Neutrophil (primary cell): ENCODE measurements around the gene ADGRV1.

Experiments used
- H3K27ac ChIP-seq: fragments of 200-600 bp; sonication (generic); 2 replicates; pipeline ENCODE4 v1.5.1; 2016; ENCODE audit warnings: mild to moderate bottlenecking, moderate library complexity
- H3K27me3 ChIP-seq: fragments of 200-600 bp; sonication (generic); 2 replicates; pipeline ENCODE4 v1.6.0; 2016; ENCODE audit warnings: mild to moderate bottlenecking
- H3K36me3 ChIP-seq: fragments of 200-600 bp; sonication (generic); 2 replicates; pipeline ENCODE4 v1.5.1; 2017
- H3K4me1 ChIP-seq, 2 experiments: fragments of 200-600 bp in 1 of 2; sonication (generic) in 1 of 2; 1 replicate in 1 of 2; 2 replicates in 1 of 2; pipeline versions ENCODE4 v1.5.1 to v1.6.1; 2013 to 2016; ENCODE audit warnings: low read depth in 1 of 2, low read length in 1 of 2, mild to moderate bottlenecking in 1 of 2, moderate library complexity in 1 of 2; ENCODE audit not compliant: control insufficient read depth in 1 of 2, insufficient read depth in 1 of 2
- H3K4me3 ChIP-seq, 2 experiments: fragments of 200-600 bp in 1 of 2; sonication (generic) in 1 of 2; 1 replicate in 1 of 2; 2 replicates in 1 of 2; pipeline ENCODE4 v1.5.1; 2013 to 2016; ENCODE audit warnings: low read depth in 1 of 2, low read length in 1 of 2, mild to moderate bottlenecking in 1 of 2, moderate library complexity in 1 of 2
- H3K9me3 ChIP-seq: fragments of 200-600 bp; sonication (generic); 2 replicates; pipeline ENCODE4 v1.5.1; 2016
- TF ChIP-seq, protein P1 (sequence below): fragments of 200-600 bp; sonication (generic); IDR thresholded peaks from 2 replicates; pipeline ENCODE4 v1.5.1; 2016; ENCODE audit warnings: antibody characterized with exemption

ADGRV1 gene

DNA sequence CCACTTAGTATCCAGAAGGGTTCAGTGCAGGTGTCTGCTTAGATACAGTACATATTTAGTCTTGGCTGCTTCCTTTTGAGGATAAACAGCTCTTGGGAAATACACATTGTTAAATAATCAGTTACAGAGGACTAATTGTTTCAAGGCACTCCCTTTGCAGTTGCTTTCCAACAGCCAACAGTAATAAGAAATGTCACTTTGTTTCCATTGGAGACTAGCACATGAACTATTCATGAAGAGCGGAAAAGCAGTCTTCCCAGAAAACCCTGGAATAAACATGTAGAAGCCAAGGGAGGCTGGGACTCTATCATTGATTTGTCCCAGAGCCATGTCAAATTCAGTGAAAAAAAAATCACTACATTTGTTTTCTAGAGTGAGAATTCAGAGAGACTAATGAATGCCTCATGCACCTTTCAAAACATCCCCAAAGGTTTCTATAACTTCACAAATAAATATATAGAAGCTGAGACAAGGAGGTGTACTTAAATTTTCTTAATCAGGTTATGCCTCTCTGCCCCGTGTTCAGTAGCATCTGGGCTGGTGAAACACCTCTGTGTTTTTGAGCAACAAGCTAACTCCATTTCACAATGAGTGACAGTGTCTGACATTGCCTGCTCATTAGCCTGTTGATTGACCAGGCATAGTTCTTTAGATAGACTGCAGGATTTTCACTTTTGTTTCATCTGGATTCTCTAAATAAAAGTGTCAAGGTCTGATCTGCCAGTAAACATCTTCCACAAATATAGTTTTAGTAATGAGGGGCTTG lies 553.1 kb downstream of the ADGRV1 start:
- H3K9me3 ChIP-seq: no peaks in the 10 kb centered on the region
- peak overlapping the region; percentile 67 for H3K27ac ChIP-seq
- no peak overlapping the region for H3K4me3 ChIP-seq
- peaks cover 34 to 35% of the 10 kb centered on the region in 2 experiments for H3K4me1 ChIP-seq
- no peaks in the 10 kb centered on the region for H3K27me3 ChIP-seq
- no peaks in the 10 kb centered on the region for H3K36me3 ChIP-seq
- TF ChIP-seq, protein P1, sequence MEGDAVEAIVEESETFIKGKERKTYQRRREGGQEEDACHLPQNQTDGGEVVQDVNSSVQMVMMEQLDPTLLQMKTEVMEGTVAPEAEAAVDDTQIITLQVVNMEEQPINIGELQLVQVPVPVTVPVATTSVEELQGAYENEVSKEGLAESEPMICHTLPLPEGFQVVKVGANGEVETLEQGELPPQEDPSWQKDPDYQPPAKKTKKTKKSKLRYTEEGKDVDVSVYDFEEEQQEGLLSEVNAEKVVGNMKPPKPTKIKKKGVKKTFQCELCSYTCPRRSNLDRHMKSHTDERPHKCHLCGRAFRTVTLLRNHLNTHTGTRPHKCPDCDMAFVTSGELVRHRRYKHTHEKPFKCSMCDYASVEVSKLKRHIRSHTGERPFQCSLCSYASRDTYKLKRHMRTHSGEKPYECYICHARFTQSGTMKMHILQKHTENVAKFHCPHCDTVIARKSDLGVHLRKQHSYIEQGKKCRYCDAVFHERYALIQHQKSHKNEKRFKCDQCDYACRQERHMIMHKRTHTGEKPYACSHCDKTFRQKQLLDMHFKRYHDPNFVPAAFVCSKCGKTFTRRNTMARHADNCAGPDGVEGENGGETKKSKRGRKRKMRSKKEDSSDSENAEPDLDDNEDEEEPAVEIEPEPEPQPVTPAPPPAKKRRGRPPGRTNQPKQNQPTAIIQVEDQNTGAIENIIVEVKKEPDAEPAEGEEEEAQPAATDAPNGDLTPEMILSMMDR: no peak

DNA sequence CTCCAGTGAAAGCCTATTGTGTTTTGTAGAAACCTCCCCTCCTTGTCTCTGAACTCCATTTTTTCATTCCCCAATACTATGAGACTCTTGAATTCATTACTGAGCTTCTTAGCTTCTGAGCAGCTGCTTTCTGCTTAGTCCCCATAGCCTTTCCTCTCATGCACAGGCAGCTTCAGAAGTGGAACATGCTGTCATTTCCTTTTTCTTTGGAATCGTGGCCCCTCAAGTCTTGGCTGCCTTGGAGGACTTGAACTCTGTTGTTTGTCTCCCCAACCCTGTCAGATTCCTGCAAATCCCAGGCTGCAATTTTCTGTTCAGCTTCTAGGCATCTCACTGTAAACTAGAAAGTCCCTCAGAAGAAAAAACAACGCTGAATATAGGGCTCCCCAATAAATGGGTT lies 556.1 kb downstream of the ADGRV1 start:
- Histone ChIP-seq H3K9me3 (no peaks in the 10 kb centered on the region), H3K36me3 (no peaks in the 10 kb centered on the region), H3K4me1 (peaks cover 39 to 41% of the 10 kb centered on the region in 2 experiments), H3K27ac (peak overlapping the region; percentile 64), H3K4me3 (peak overlapping the region in 1 of 2 experiments; percentile 22), H3K27me3 (no peaks in the 10 kb centered on the region)
- TF ChIP-seq, protein P1: no peak

DNA sequence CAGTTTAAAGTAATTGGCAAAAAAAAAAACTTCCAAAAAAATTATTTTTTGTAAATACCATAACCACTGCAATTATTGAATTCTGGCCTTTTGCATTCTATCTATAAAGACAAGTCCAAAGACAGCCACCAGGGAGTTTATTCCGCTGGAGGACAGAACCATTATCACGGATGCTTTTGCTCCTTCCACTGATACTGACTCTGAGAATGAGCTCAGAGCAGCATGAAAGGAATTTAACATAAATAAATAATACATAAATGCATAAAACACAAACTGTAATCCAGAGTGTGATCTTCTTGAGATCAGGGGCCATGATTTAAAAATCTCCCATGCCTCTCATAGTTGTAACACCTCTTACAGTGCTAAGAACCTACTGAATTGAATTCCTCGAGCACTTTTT lies 559.8 kb downstream of the ADGRV1 start:
- TF ChIP-seq, protein P1: no peak
- Histone ChIP-seq H3K4me3 (no peak overlapping the region), H3K36me3 (no peaks in the 10 kb centered on the region), H3K4me1 (peaks cover 34 to 37% of the 10 kb centered on the region in 2 experiments), H3K9me3 (no peaks in the 10 kb centered on the region), H3K27me3 (no peaks in the 10 kb centered on the region), H3K27ac (no peak overlapping the region)

DNA sequence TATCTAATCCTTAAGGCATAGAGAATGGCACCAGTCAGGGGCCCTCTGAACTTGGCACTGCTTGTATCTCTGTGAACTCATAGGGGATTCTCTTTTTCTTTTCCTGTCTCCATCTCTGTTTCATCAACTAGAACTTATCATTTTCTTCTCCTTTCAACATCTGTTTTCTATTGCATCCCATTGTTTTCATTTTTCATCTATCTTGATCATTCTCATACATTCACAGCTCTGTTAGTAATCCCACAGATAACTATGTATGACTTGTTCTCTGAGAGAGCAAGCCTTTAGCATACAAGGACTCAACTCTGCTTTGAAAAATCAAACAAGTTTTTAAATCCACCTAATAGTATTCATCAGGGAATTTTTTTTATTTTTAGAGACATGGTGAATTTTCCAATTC lies 560.2 kb downstream of the ADGRV1 start:
- Histone ChIP-seq H3K27ac (no peak overlapping the region), H3K4me3 (no peak overlapping the region), H3K36me3 (no peaks in the 10 kb centered on the region), H3K9me3 (no peaks in the 10 kb centered on the region), H3K27me3 (no peaks in the 10 kb centered on the region), H3K4me1 (peaks cover 35 to 36% of the 10 kb centered on the region in 2 experiments)
- TF ChIP-seq, protein P1: no peak

DNA sequence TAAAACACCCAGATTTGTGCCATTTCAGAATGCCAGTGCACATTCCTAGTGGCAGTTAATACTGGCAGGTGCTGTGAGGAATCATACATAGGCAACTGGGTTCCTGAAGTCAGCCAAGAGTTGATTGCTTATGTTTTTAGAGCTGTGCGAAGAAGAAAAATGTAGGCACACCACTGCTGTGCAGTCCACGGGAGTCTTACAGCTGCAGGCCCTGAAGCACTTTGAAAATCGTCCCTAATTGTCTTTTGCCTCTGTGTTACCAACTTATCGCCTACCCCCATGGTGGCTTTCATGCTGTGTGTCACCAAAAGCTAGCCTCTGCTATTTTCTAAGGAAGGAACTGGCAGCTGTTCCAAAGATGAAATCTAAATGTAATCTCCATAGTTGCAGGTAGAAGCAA lies 560.6 kb downstream of the ADGRV1 start:
- H3K4me1 ChIP-seq: peaks cover 35 to 36% of the 10 kb centered on the region in 2 experiments
- TF ChIP-seq, protein P1: no peak

More for the DNA sequence above, 560.6 kb downstream of the ADGRV1 start:
- H3K9me3 ChIP-seq: no peaks in the 10 kb centered on the region
- no peak overlapping the region for H3K4me3 ChIP-seq
- H3K27ac ChIP-seq: peak overlapping the region; percentile 35
- no peaks in the 10 kb centered on the region for H3K36me3 ChIP-seq
- H3K27me3 ChIP-seq: no peaks in the 10 kb centered on the region
